ENCODE results near the gene RHBDD1. TPM values are rescaled to one million over a fixed set of nuclear protein-coding genes. Genes with fewer than 3 reads are reported as not detected.

Gene RHBDD1
- total RNA-seq, 2 donors from 2014 or later = 47.2 to 49.4 TPM

GRCh38 chr2:226953206-226953605 lies 117.4 kb downstream of the RHBDD1 start:
- Mint-ChIP-seq H3K9me3 (peaks cover 5 to 8% of the 10 kb centered on the region in 2 donors), H3K27me3 (ENCODE audit: low read depth) (no peaks in the 10 kb centered on the region), H3K4me3 (no peak overlapping the region), H3K4me1 (ENCODE audit: low read depth) (peaks cover 8% of the 10 kb centered on the region), H3K36me3 (ENCODE audit: insufficient read depth in 2 of 2) (peaks cover 6 to 10% of the 10 kb centered on the region in 2 donors), H3K27ac (no peak overlapping the region)
- DNase-seq (no peak), ATAC-seq (replicated peaks in 1 of 2) (no peak)

GRCh38 chr2:226953826-226954225 lies 118.0 kb downstream of the RHBDD1 start:
- H3K36me3 Mint-ChIP-seq (ENCODE audit: insufficient read depth in 2 of 2) = peaks cover 8 to 11% of the 10 kb centered on the region in 2 donors

GRCh38 chr2:226956659-226957058 lies 120.8 kb downstream of the RHBDD1 start:
- DNase-seq (no peak), ATAC-seq (replicated peaks in 1 of 2) (no peak)
- Mint-ChIP-seq H3K4me1 (ENCODE audit: low read depth) (peaks cover 8% of the 10 kb centered on the region), H3K27me3 (ENCODE audit: low read depth) (no peaks in the 10 kb centered on the region), H3K9me3 (peaks cover 8 to 11% of the 10 kb centered on the region in 2 donors), H3K4me3 (no peak overlapping the region), H3K36me3 (ENCODE audit: insufficient read depth in 2 of 2) (peaks cover 8 to 11% of the 10 kb centered on the region in 2 donors), H3K27ac (no peak overlapping the region)

More at GRCh38 chr2:226953826-226954225, 118.0 kb downstream of the RHBDD1 start:
- peaks cover 8 to 11% of the 10 kb centered on the region in 2 donors for H3K9me3 Mint-ChIP-seq
- no peak overlapping the region for H3K27ac Mint-ChIP-seq
- no peak for ATAC-seq (replicated peaks in 1 of 2)
- peaks cover 8% of the 10 kb centered on the region for H3K4me1 Mint-ChIP-seq (ENCODE audit: low read depth)
- H3K4me3 Mint-ChIP-seq = no peak overlapping the region
- H3K27me3 Mint-ChIP-seq (ENCODE audit: low read depth) = no peaks in the 10 kb centered on the region
- no peak for DNase-seq

GRCh38 chr2:226959418-226959817 lies 123.6 kb downstream of the RHBDD1 start:
- no peak for ATAC-seq (replicated peaks in 1 of 2)
- H3K36me3 Mint-ChIP-seq (ENCODE audit: insufficient read depth in 2 of 2) = peaks cover 6 to 8% of the 10 kb centered on the region in 2 donors
- H3K4me1 Mint-ChIP-seq (ENCODE audit: low read depth) = no peaks in the 10 kb centered on the region
- no peak overlapping the region for H3K4me3 Mint-ChIP-seq
- H3K27ac Mint-ChIP-seq = no peak overlapping the region
- H3K27me3 Mint-ChIP-seq (ENCODE audit: low read depth) = no peaks in the 10 kb centered on the region
- H3K9me3 Mint-ChIP-seq = peaks cover 8 to 11% of the 10 kb centered on the region in 2 donors
- DNase-seq = no peak

- no peak overlapping the region for H3K27ac Mint-ChIP-seq
These were observed 126.4 kb downstream of the RHBDD1 start for GRCh38 chr2:226962176-226962773.

GRCh38 chr2:226963528-226963927 lies 127.7 kb downstream of the RHBDD1 start:
- no peak for DNase-seq
- ATAC-seq (replicated peaks in 1 of 2) = no peak
- peaks cover 0 to under 1% of the 10 kb centered on the region in 2 donors for H3K36me3 Mint-ChIP-seq (ENCODE audit: insufficient read depth in 2 of 2)
- H3K27me3 Mint-ChIP-seq (ENCODE audit: low read depth) = no peaks in the 10 kb centered on the region
- no peak overlapping the region for H3K4me3 Mint-ChIP-seq
- H3K27ac Mint-ChIP-seq = no peak overlapping the region
- no peaks in the 10 kb centered on the region for H3K4me1 Mint-ChIP-seq (ENCODE audit: low read depth)
- H3K9me3 Mint-ChIP-seq = peaks cover 0 to under 1% of the 10 kb centered on the region in 2 donors

More at GRCh38 chr2:226962176-226962773, 126.4 kb downstream of the RHBDD1 start:
- no peak overlapping the region for H3K4me3 Mint-ChIP-seq
- H3K36me3 Mint-ChIP-seq (ENCODE audit: insufficient read depth in 2 of 2) = peaks cover 2 to 4% of the 10 kb centered on the region in 2 donors
- DNase-seq = no peak
- H3K9me3 Mint-ChIP-seq = peaks cover 4 to 8% of the 10 kb centered on the region in 2 donors
- no peaks in the 10 kb centered on the region for H3K27me3 Mint-ChIP-seq (ENCODE audit: low read depth)
- H3K4me1 Mint-ChIP-seq (ENCODE audit: low read depth) = no peaks in the 10 kb centered on the region
- no peak for ATAC-seq (replicated peaks in 1 of 2)

- no peak for ATAC-seq (replicated peaks in 1 of 2)
- no peak for DNase-seq
- Mint-ChIP-seq H3K27ac (no peak overlapping the region), H3K27me3 (ENCODE audit: low read depth) (no peaks in the 10 kb centered on the region), H3K36me3 (ENCODE audit: insufficient read depth in 2 of 2) (no peaks in the 10 kb centered on the region), H3K9me3 (no peaks in the 10 kb centered on the region), H3K4me1 (ENCODE audit: low read depth) (peaks cover 10% of the 10 kb centered on the region), H3K4me3 (no peak overlapping the region)
These were observed 129.5 kb downstream of the RHBDD1 start for GRCh38 chr2:226965376-226965775.

GRCh38 chr2:226969417-226970080 lies 133.7 kb downstream of the RHBDD1 start:
- Mint-ChIP-seq H3K27ac (no peak overlapping the region), H3K36me3 (ENCODE audit: insufficient read depth in 2 of 2) (no peaks in the 10 kb centered on the region), H3K27me3 (ENCODE audit: low read depth) (no peaks in the 10 kb centered on the region), H3K4me1 (ENCODE audit: low read depth) (peaks cover 40% of the 10 kb centered on the region), H3K9me3 (no peaks in the 10 kb centered on the region), H3K4me3 (peak overlapping the region in 1 of 2 donors; percentile 22)
- no peak for DNase-seq
- ATAC-seq (replicated peaks in 1 of 2) = no peak

GRCh38 chr2:226970362-226970761 lies 134.5 kb downstream of the RHBDD1 start:
- ATAC-seq (replicated peaks in 1 of 2) = no peak
- H3K9me3 Mint-ChIP-seq = no peaks in the 10 kb centered on the region
- DNase-seq = no peak
- peaks cover 40% of the 10 kb centered on the region for H3K4me1 Mint-ChIP-seq (ENCODE audit: low read depth)
- peak overlapping the region in 1 of 2 donors; percentile 74 for H3K4me3 Mint-ChIP-seq
- H3K27me3 Mint-ChIP-seq (ENCODE audit: low read depth) = no peaks in the 10 kb centered on the region
- H3K27ac Mint-ChIP-seq = no peak overlapping the region
- H3K36me3 Mint-ChIP-seq (ENCODE audit: insufficient read depth in 2 of 2) = no peaks in the 10 kb centered on the region

- Mint-ChIP-seq H3K36me3 (ENCODE audit: insufficient read depth in 2 of 2) (no peaks in the 10 kb centered on the region), H3K27me3 (ENCODE audit: low read depth) (no peaks in the 10 kb centered on the region), H3K27ac (no peak overlapping the region), H3K4me3 (peak overlapping the region; percentile 28 to 74), H3K9me3 (no peaks in the 10 kb centered on the region), H3K4me1 (ENCODE audit: low read depth) (peaks cover 40% of the 10 kb centered on the region)
- no peak for DNase-seq
- peak in 1 of 2 donors; percentile 58 for ATAC-seq (replicated peaks in 1 of 2)
These were observed 135.2 kb downstream of the RHBDD1 start for GRCh38 chr2:226971084-226971483.

GRCh38 chr2:226971770-226972169 lies 135.9 kb downstream of the RHBDD1 start:
- Mint-ChIP-seq H3K27ac (no peak overlapping the region), H3K36me3 (ENCODE audit: insufficient read depth in 2 of 2) (no peaks in the 10 kb centered on the region), H3K4me1 (ENCODE audit: low read depth) (peaks cover 40% of the 10 kb centered on the region), H3K27me3 (ENCODE audit: low read depth) (no peaks in the 10 kb centered on the region), H3K9me3 (no peaks in the 10 kb centered on the region), H3K4me3 (peak overlapping the region; percentile 28 to 74)
- no peak for DNase-seq
- ATAC-seq (replicated peaks in 1 of 2) = no peak

GRCh38 chr2:226973816-226974215 lies 138.0 kb downstream of the RHBDD1 start:
- no peaks in the 10 kb centered on the region for H3K9me3 Mint-ChIP-seq

GRCh38 chr2:226977775-226978190 lies 141.9 kb downstream of the RHBDD1 start:
- Mint-ChIP-seq H3K36me3 (ENCODE audit: insufficient read depth in 2 of 2) (no peaks in the 10 kb centered on the region), H3K4me1 (ENCODE audit: low read depth) (peaks cover 27% of the 10 kb centered on the region), H3K27ac (no peak overlapping the region), H3K9me3 (no peaks in the 10 kb centered on the region), H3K4me3 (no peak overlapping the region), H3K27me3 (ENCODE audit: low read depth) (no peaks in the 10 kb centered on the region)
- DNase-seq = no peak
- ATAC-seq (replicated peaks in 1 of 2) = peak in 1 of 2 donors; percentile 65

More at GRCh38 chr2:226973816-226974215, 138.0 kb downstream of the RHBDD1 start:
- DNase-seq (no peak), ATAC-seq (replicated peaks in 1 of 2) (no peak)
- H3K27me3 Mint-ChIP-seq (ENCODE audit: low read depth) = no peaks in the 10 kb centered on the region
- no peaks in the 10 kb centered on the region for H3K36me3 Mint-ChIP-seq (ENCODE audit: insufficient read depth in 2 of 2)
- H3K4me1 Mint-ChIP-seq (ENCODE audit: low read depth) = peaks cover 46% of the 10 kb centered on the region
- no peak overlapping the region for H3K27ac Mint-ChIP-seq
- H3K4me3 Mint-ChIP-seq = peak overlapping the region in 1 of 2 donors; percentile 17

Measured in activated T-cell treated with anti-CD3 and anti-CD28 coated beads, Interleukin-2, amount 50 U/mL, for 72 hours (primary cell).